Trophoblast cell (in vitro differentiated cells and primary cell): ENCODE measurements around the gene KLK3.

ENCODE experiments used
- DNase-seq, 2 donors: peaks; one replicate each; pipeline ENCODE4 v3.0.0-alpha.2; 2016
- H2AFZ ChIP-seq: 2 replicates; pipeline ENCODE4 v1.6.1; 2013; ENCODE audit warnings: low read length, moderate library complexity, mild to moderate bottlenecking; ENCODE audit not compliant: insufficient read depth, poor library complexity
- H2AK5ac ChIP-seq: 2 replicates; pipeline ENCODE4 v1.6.1; 2013; ENCODE audit warnings: mild to moderate bottlenecking, low read length
- H2BK120ac ChIP-seq: 2 replicates; pipeline ENCODE4 v1.6.1; 2013; ENCODE audit warnings: low read length, mild to moderate bottlenecking, moderate library complexity; ENCODE audit not compliant: insufficient read depth, poor library complexity
- H2BK12ac ChIP-seq: 2 replicates; pipeline ENCODE4 v1.6.1; 2013; ENCODE audit warnings: mild to moderate bottlenecking, low read length, moderate library complexity
- H2BK5ac ChIP-seq: 2 replicates; pipeline ENCODE4 v1.6.1; 2013; ENCODE audit warnings: low read length, low read depth, moderate library complexity, mild to moderate bottlenecking; ENCODE audit not compliant: poor library complexity
- H3K14ac ChIP-seq: 2 replicates; pipeline ENCODE4 v1.6.1; 2013; ENCODE audit warnings: mild to moderate bottlenecking, low read length
- H3K18ac ChIP-seq: 2 replicates; pipeline ENCODE4 v1.6.1; 2013; ENCODE audit warnings: mild to moderate bottlenecking, low read length
- H3K23ac ChIP-seq: 2 replicates; pipeline ENCODE4 v1.6.1; 2013; ENCODE audit warnings: low read length
- H3K27ac ChIP-seq: 2 replicates; pipeline ENCODE4 v1.5.1; 2013; ENCODE audit warnings: low read depth, mild to moderate bottlenecking, inconsistent platforms, low read length, moderate library complexity
- H3K27me3 ChIP-seq: 2 replicates; pipeline ENCODE4 v1.6.1; 2013; ENCODE audit warnings: inconsistent platforms, mild to moderate bottlenecking, low read length, moderate library complexity; ENCODE audit not compliant: insufficient read depth
- H3K36me3 ChIP-seq, 2 experiments: 1 replicate in 1 of 2; 2 replicates in 1 of 2; pipeline ENCODE4 v1.6.1; 2013; ENCODE audit warnings: low read length in 2 of 2, mild to moderate bottlenecking in 2 of 2, moderate library complexity in 1 of 2; ENCODE audit not compliant: insufficient read depth in 2 of 2, control insufficient read depth in 1 of 2
- H3K4ac ChIP-seq: 2 replicates; pipeline ENCODE4 v1.6.1; 2013; ENCODE audit warnings: low read depth, mild to moderate bottlenecking, low read length, moderate library complexity
- H3K4me1 ChIP-seq, 2 experiments: 1 replicate in 1 of 2; 2 replicates in 1 of 2; pipeline ENCODE4 v1.6.1; 2013; ENCODE audit warnings: low read length in 2 of 2, mild to moderate bottlenecking in 2 of 2, moderate library complexity in 1 of 2; ENCODE audit not compliant: insufficient read depth in 2 of 2, control insufficient read depth in 1 of 2
- H3K4me2 ChIP-seq: 2 replicates; pipeline ENCODE4 v1.6.1; 2013; ENCODE audit warnings: inconsistent platforms, mild to moderate bottlenecking, low read length, moderate library complexity
- H3K4me3 ChIP-seq: 2 replicates; pipeline ENCODE4 v1.5.1; 2013; ENCODE audit warnings: mild to moderate bottlenecking, low read depth, low read length, inconsistent platforms
- H3K79me1 ChIP-seq: one replicate; pipeline ENCODE4 v1.6.1; 2013; ENCODE audit warnings: low read length
- H3K79me2 ChIP-seq: 2 replicates; pipeline ENCODE4 v1.6.1; 2013; ENCODE audit warnings: low read length, mild to moderate bottlenecking; ENCODE audit not compliant: control insufficient read depth, insufficient read depth, poor library complexity
- H3K9ac ChIP-seq: 2 replicates; pipeline ENCODE4 v1.6.1; 2013; ENCODE audit warnings: mild to moderate bottlenecking, low read length
- H3K9me3 ChIP-seq: 2 replicates; pipeline ENCODE4 v1.6.1; 2013; ENCODE audit warnings: low read depth, mild to moderate bottlenecking, control low read depth, inconsistent platforms, low read length; ENCODE audit not compliant: insufficient read depth
- H4K12ac ChIP-seq: 2 replicates; pipeline ENCODE4 v1.6.1; 2013; ENCODE audit warnings: low read depth, mild to moderate bottlenecking, low read length, moderate library complexity
- H4K8ac ChIP-seq: 2 replicates; pipeline ENCODE4 v1.6.1; 2013; ENCODE audit warnings: low read depth, mild to moderate bottlenecking, low read length, moderate library complexity
- H4K91ac ChIP-seq: one replicate; pipeline ENCODE4 v1.6.1; 2013; ENCODE audit warnings: low read depth, mild to moderate bottlenecking, low read length, moderate library complexity
- WGBS: extraction: QIAGEN DNeasy Blood & Tissue Kit; methylation state at CpG from one replicate; pipeline ENCODE4 v1.1.7; 2013; ENCODE audit warnings: missing lambda C conversion rate; ENCODE audit not compliant: insufficient read length, insufficient coverage; ENCODE audit errors: extremely low coverage; 5-methylcytosine and 5-hydroxymethylcytosine counted together

Gene KLK3

GRCh38 chr19:50858886-50859285 is 4.2 kb downstream of the KLK3 start:
- H2BK120ac ChIP-seq = no peak overlapping the region
- WGBS = no CpG with 5 or more reads among the region's 7 CpGs

GRCh38 chr19:50859849-50860248 is 5.1 kb downstream of the KLK3 start:
- no peak overlapping the region for H2BK5ac ChIP-seq
- no peak overlapping the region for H3K4me3 ChIP-seq
- no peak overlapping the region for H2BK120ac ChIP-seq
- WGBS = no CpG with 5 or more reads among the region's 4 CpGs
- no peak for DNase-seq
- H3K27me3 ChIP-seq = no peaks in the 10 kb centered on the region
- H4K91ac ChIP-seq = no peak overlapping the region
- no peak overlapping the region for H2AFZ ChIP-seq
- H3K36me3 ChIP-seq = no peaks in the 10 kb centered on the region
- no peaks in the 10 kb centered on the region for H3K4me1 ChIP-seq
- H3K4me2 ChIP-seq = no peak overlapping the region
- no peak overlapping the region for H3K18ac ChIP-seq
- H3K79me2 ChIP-seq = no peaks in the 10 kb centered on the region
- H3K79me1 ChIP-seq = no peaks in the 10 kb centered on the region
- no peak overlapping the region for H2BK12ac ChIP-seq
- no peak overlapping the region for H3K23ac ChIP-seq
- H3K27ac ChIP-seq = no peak overlapping the region
- no peak overlapping the region for H4K8ac ChIP-seq
- H2AK5ac ChIP-seq = no peak overlapping the region
- H3K9me3 ChIP-seq = peaks cover 9% of the 10 kb centered on the region
- H4K12ac ChIP-seq = no peak overlapping the region
- no peak overlapping the region for H3K4ac ChIP-seq
- H3K14ac ChIP-seq = no peak overlapping the region
- H3K9ac ChIP-seq = no peak overlapping the region

More at GRCh38 chr19:50858886-50859285, 4.2 kb downstream of the KLK3 start:
- Histone ChIP-seq H2AFZ (no peak overlapping the region), H2BK5ac (no peak overlapping the region), H3K4me2 (no peak overlapping the region), H3K79me2 (no peaks in the 10 kb centered on the region), H3K9ac (no peak overlapping the region), H4K12ac (no peak overlapping the region), H3K4ac (no peak overlapping the region), H3K36me3 (no peaks in the 10 kb centered on the region), H2BK12ac (no peak overlapping the region), H4K91ac (no peak overlapping the region), H3K23ac (no peak overlapping the region), H3K18ac (no peak overlapping the region), H3K27me3 (no peaks in the 10 kb centered on the region), H3K79me1 (no peaks in the 10 kb centered on the region), H3K4me3 (peak overlapping the region; percentile 3), H3K4me1 (no peaks in the 10 kb centered on the region), H4K8ac (no peak overlapping the region), H3K14ac (no peak overlapping the region), H3K9me3 (peaks cover 9% of the 10 kb centered on the region), H2AK5ac (no peak overlapping the region), H3K27ac (no peak overlapping the region)
- no peak for DNase-seq

GRCh38 chr19:50861010-50861409 is 6.3 kb downstream of the KLK3 start:
- Histone ChIP-seq H3K79me1 (no peaks in the 10 kb centered on the region), H4K12ac (no peak overlapping the region), H2BK120ac (no peak overlapping the region), H3K9me3 (peaks cover 9% of the 10 kb centered on the region), H3K27ac (no peak overlapping the region), H3K4me1 (no peaks in the 10 kb centered on the region), H3K4ac (no peak overlapping the region), H3K79me2 (no peaks in the 10 kb centered on the region), H3K27me3 (no peaks in the 10 kb centered on the region), H3K9ac (no peak overlapping the region), H3K23ac (no peak overlapping the region), H2AFZ (no peak overlapping the region), H3K4me2 (no peak overlapping the region), H4K91ac (no peak overlapping the region), H3K4me3 (no peak overlapping the region), H3K36me3 (no peaks in the 10 kb centered on the region), H2BK5ac (no peak overlapping the region), H2AK5ac (no peak overlapping the region), H3K18ac (no peak overlapping the region), H2BK12ac (no peak overlapping the region), H3K14ac (no peak overlapping the region), H4K8ac (no peak overlapping the region)
- DNase-seq = no peak
- no CpG with 5 or more reads among the region's 5 CpGs for WGBS

GRCh38 chr19:50861496-50862286 is 7.0 kb downstream of the KLK3 start:
- H3K79me2 ChIP-seq = no peaks in the 10 kb centered on the region

More at GRCh38 chr19:50861496-50862286, 7.0 kb downstream of the KLK3 start:
- DNase-seq = no peak
- no peak overlapping the region for H4K8ac ChIP-seq
- WGBS = no CpG with 5 or more reads among the region's 7 CpGs
- no peak overlapping the region for H3K27ac ChIP-seq
- H4K12ac ChIP-seq = no peak overlapping the region
- H3K23ac ChIP-seq = no peak overlapping the region
- no peak overlapping the region for H3K14ac ChIP-seq
- H3K4me1 ChIP-seq = no peaks in the 10 kb centered on the region
- no peak overlapping the region for H3K4ac ChIP-seq
- no peak overlapping the region for H4K91ac ChIP-seq
- peak overlapping the region; percentile 12 for H3K9ac ChIP-seq
- no peak overlapping the region for H2BK120ac ChIP-seq
- H3K4me3 ChIP-seq = no peak overlapping the region
- no peak overlapping the region for H2BK5ac ChIP-seq
- no peak overlapping the region for H3K4me2 ChIP-seq
- no peak overlapping the region for H2BK12ac ChIP-seq
- no peak overlapping the region for H2AFZ ChIP-seq
- H3K79me1 ChIP-seq = no peaks in the 10 kb centered on the region
- no peak overlapping the region for H2AK5ac ChIP-seq
- H3K36me3 ChIP-seq = no peaks in the 10 kb centered on the region
- peaks cover 9% of the 10 kb centered on the region for H3K9me3 ChIP-seq
- no peak overlapping the region for H3K18ac ChIP-seq
- H3K27me3 ChIP-seq = no peaks in the 10 kb centered on the region
